H9 (cell line): ENCODE data around the gene USP27X. TPM values are rescaled to one million over a fixed set of nuclear protein-coding genes. Genes with fewer than 3 reads are reported as not detected.

Source experiments
- DNase-seq: peaks from one replicate; pipeline ENCODE4 v3.0.0-alpha.2; 2017
- H2AFZ ChIP-seq: one replicate; pipeline ENCODE4 v1.6.1; 2013; ENCODE audit warnings: mild to moderate bottlenecking, low read length, control low read depth, moderate library complexity
- H2AK5ac ChIP-seq: 2 replicates; pipeline ENCODE4 v1.6.1; 2013; ENCODE audit warnings: low read length, control low read depth, mixed read lengths; ENCODE audit not compliant: insufficient read length
- H2BK120ac ChIP-seq: one replicate; pipeline ENCODE4 v1.6.1; 2013; ENCODE audit warnings: low read depth, mild to moderate bottlenecking, low read length, control low read depth, inconsistent platforms; ENCODE audit not compliant: poor library complexity, severe bottlenecking
- H2BK12ac ChIP-seq: 2 replicates; pipeline ENCODE4 v1.6.1; 2013; ENCODE audit warnings: low read length, control low read depth, mixed read lengths, low read depth; ENCODE audit not compliant: insufficient read length
- H2BK15ac ChIP-seq: 2 replicates; pipeline ENCODE4 v1.6.1; 2013; ENCODE audit warnings: low read depth, low read length, control low read depth
- H2BK20ac ChIP-seq: one replicate; pipeline ENCODE4 v1.6.1; 2013; ENCODE audit warnings: low read depth, mild to moderate bottlenecking, low read length, control low read depth, inconsistent platforms; ENCODE audit not compliant: poor library complexity, severe bottlenecking
- H2BK5ac ChIP-seq: 2 replicates; pipeline ENCODE4 v1.6.1; 2013; ENCODE audit warnings: low read length, control low read depth, mixed read lengths; ENCODE audit not compliant: insufficient read length
- H3K14ac ChIP-seq: 2 replicates; pipeline ENCODE4 v1.6.1; 2013; ENCODE audit warnings: low read length, control low read depth; ENCODE audit not compliant: insufficient read depth
- H3K18ac ChIP-seq: 2 replicates; pipeline ENCODE4 v1.6.1; 2013; ENCODE audit warnings: low read depth, mild to moderate bottlenecking, mixed read lengths, low read length, control low read depth; ENCODE audit not compliant: insufficient read length
- H3K23ac ChIP-seq: 2 replicates; pipeline ENCODE4 v1.6.1; 2013; ENCODE audit warnings: low read length, control low read depth, mixed read lengths, low read depth; ENCODE audit not compliant: insufficient read length
- H3K23me2 ChIP-seq: 2 replicates; pipeline ENCODE4 v1.6.1; 2013; ENCODE audit warnings: low read depth, mild to moderate bottlenecking, mixed read lengths, low read length, control low read depth; ENCODE audit not compliant: insufficient read length, poor library complexity, severe bottlenecking
- H3K27ac ChIP-seq: 2 replicates; pipeline ENCODE4 v1.5.1; 2013; ENCODE audit warnings: low read length, control low read depth, mixed read lengths, low read depth; ENCODE audit not compliant: insufficient read length
- H3K27me3 ChIP-seq: 2 replicates; pipeline ENCODE4 v1.6.1; 2013; ENCODE audit warnings: low read length, control low read depth, inconsistent platforms; ENCODE audit not compliant: insufficient read depth
- H3K4ac ChIP-seq: 2 replicates; pipeline ENCODE4 v1.6.1; 2013; ENCODE audit warnings: low read depth, mild to moderate bottlenecking, control low read depth, inconsistent platforms, low read length, moderate library complexity
- H3K4me1 ChIP-seq: 2 replicates; pipeline ENCODE4 v1.6.1; 2013; ENCODE audit warnings: low read length, control low read depth, inconsistent platforms; ENCODE audit not compliant: insufficient read depth
- H3K4me2 ChIP-seq: 2 replicates; pipeline ENCODE4 v1.6.1; 2013; ENCODE audit warnings: low read length, control low read depth, mixed read lengths; ENCODE audit not compliant: insufficient read length, insufficient read depth
- H3K56ac ChIP-seq: 2 replicates; pipeline ENCODE4 v1.6.1; 2013; ENCODE audit warnings: low read depth, mild to moderate bottlenecking, mixed read lengths, low read length, control low read depth; ENCODE audit not compliant: insufficient read length
- H3K79me1 ChIP-seq: 2 replicates; pipeline ENCODE4 v1.6.1; 2013; ENCODE audit warnings: low read depth, mild to moderate bottlenecking, moderate library complexity, low read length, control low read depth, inconsistent platforms; ENCODE audit not compliant: insufficient read depth, poor library complexity, severe bottlenecking
- H3K79me2 ChIP-seq: 2 replicates; pipeline ENCODE4 v1.6.1; 2013; ENCODE audit warnings: low read length, control low read depth, inconsistent platforms; ENCODE audit not compliant: insufficient read depth
- H3K9ac ChIP-seq: 2 replicates; pipeline ENCODE4 v1.6.1; 2013; ENCODE audit warnings: low read length, control low read depth, mixed read lengths; ENCODE audit not compliant: insufficient read length; ENCODE audit errors: extremely low read depth
- H3K9me3 ChIP-seq: one replicate; pipeline ENCODE4 v1.6.1; 2013; ENCODE audit warnings: low read depth, low read length, inconsistent platforms; ENCODE audit not compliant: control insufficient read depth
- H3T11ph ChIP-seq: one replicate; pipeline ENCODE4 v1.6.1; 2013; ENCODE audit warnings: mild to moderate bottlenecking, low read length, control low read depth, inconsistent platforms
- H4K20me1 ChIP-seq: one replicate; pipeline ENCODE4 v1.6.1; 2013; ENCODE audit not compliant: control insufficient read depth, insufficient read length, insufficient read depth
- H4K5ac ChIP-seq: 2 replicates; pipeline ENCODE4 v1.6.1; 2013; ENCODE audit warnings: low read depth, mild to moderate bottlenecking, mixed read lengths, low read length, control low read depth; ENCODE audit not compliant: insufficient read length
- H4K8ac ChIP-seq: replicated peaks from 2 replicates; pipeline ENCODE4 v1.6.1; 2013; ENCODE audit warnings: low read length, control low read depth, mixed read lengths, low read depth; ENCODE audit not compliant: insufficient read length
- H4K91ac ChIP-seq: 2 replicates; pipeline ENCODE4 v1.6.1; 2013; ENCODE audit warnings: low read depth, mild to moderate bottlenecking, moderate library complexity, mixed read lengths, low read length, control low read depth; ENCODE audit not compliant: insufficient read length
- H3K27ac Mint-ChIP-seq, 3 experiments: 2 replicates in 2 of 3; 3 replicates in 1 of 3; pipeline ENCODE4 v1.8.0; 2020 to 2021; ENCODE audit warnings: mixed read lengths in 3 of 3, mild to moderate bottlenecking in 1 of 3, moderate library complexity in 1 of 3
- H3K27me3 Mint-ChIP-seq: 2 replicates; pipeline ENCODE4 v1.8.0; 2021; ENCODE audit warnings: low read depth, mild to moderate bottlenecking, moderate library complexity, mixed read lengths
- H3K36me3 Mint-ChIP-seq, 3 experiments: 2 replicates in 2 of 3; 3 replicates in 1 of 3; pipeline ENCODE4 v1.8.0; 2020 to 2021; ENCODE audit warnings: low read depth in 3 of 3, mixed read lengths in 3 of 3; ENCODE audit not compliant: insufficient read depth in 1 of 3
- H3K4me1 Mint-ChIP-seq, 2 experiments: 2 replicates each; pipeline ENCODE4 v1.8.0; 2020; ENCODE audit warnings: mixed read lengths in 2 of 2
- H3K4me3 Mint-ChIP-seq, 2 experiments: 2 replicates in 1 of 2; 3 replicates in 1 of 2; pipeline ENCODE4 v1.8.0; 2020 to 2021; ENCODE audit warnings: mild to moderate bottlenecking in 2 of 2, mixed read lengths in 2 of 2, moderate library complexity in 1 of 2
- H3K9me3 Mint-ChIP-seq, 2 experiments: 2 replicates in 1 of 2; 3 replicates in 1 of 2; pipeline ENCODE4 v1.8.0; 2020; ENCODE audit warnings: mild to moderate bottlenecking in 2 of 2, mixed read lengths in 2 of 2, moderate library complexity in 1 of 2
- CTCF ChIP-seq: fragments of 200-600 bp; sonication (generic); conservative IDR thresholded peaks from 3 replicates; pipeline ENCODE4 v1.8.0; 2021; ENCODE audit warnings: antibody characterized with exemption, mild to moderate bottlenecking
- WGBS: extraction: QIAGEN DNeasy Blood & Tissue Kit; methylation state at CpG from one replicate; pipeline ENCODE4 v1.1.7; 2013; ENCODE audit warnings: missing lambda C conversion rate, low lambda C conversion rate, mixed read lengths; ENCODE audit not compliant: insufficient read length; ENCODE audit errors: extremely low coverage; 5-methylcytosine and 5-hydroxymethylcytosine counted together
- total RNA-seq: library from RNA; stranded (reverse); gene quantifications from 2 replicates; pipeline ENCODE4 v1.2.1, GENCODE V29; 2021

USP27X gene
- total RNA-seq, 1 experiment from 2014 or later = 5.7 TPM

- H2BK120ac ChIP-seq = no peak overlapping the region
- H3K79me2 ChIP-seq = no peaks in the 10 kb centered on the region
- no peak overlapping the region for H2BK20ac ChIP-seq
- H3K23me2 ChIP-seq = peaks cover 6% of the 10 kb centered on the region
- TF ChIP-seq CTCF = no peak
- H3K56ac ChIP-seq = no peak overlapping the region
- 0 out of 2 replicates have a peak, but pooled peaks cover 3% of the 10 kb centered on the region for H3K4me1 ChIP-seq
- DNase-seq = no peak
- Mint-ChIP-seq H3K27ac (no peak overlapping the region), H3K9me3 (peaks cover 45 to 65% of the 10 kb centered on the region in 2 experiments), H3K27me3 (peaks cover 18% of the 10 kb centered on the region), H3K4me1 (peaks cover 7 to 10% of the 10 kb centered on the region in 2 experiments), H3K4me3 (peak overlapping the region in 1 of 2 experiments; percentile 14; a peak in 2 of 5 replicates), H3K36me3 (peaks cover 8 to 19% (median 15%) of the 10 kb centered on the region in 3 experiments; a peak in 6 of 7 replicates)
- H3K27me3 ChIP-seq = no peaks in the 10 kb centered on the region; the same call in 1 of the 2 replicates
- H3K23ac ChIP-seq = no peak overlapping the region
- no peak overlapping the region for H4K91ac ChIP-seq
- H2AFZ ChIP-seq = no peak overlapping the region
- no CpG with 5 or more reads among the region's 5 CpGs for WGBS
- no peak overlapping the region for H3K14ac ChIP-seq
- no peak overlapping the region for H4K8ac ChIP-seq
- H3T11ph ChIP-seq = no peak overlapping the region
- peaks cover 22% of the 10 kb centered on the region for H3K9me3 ChIP-seq
- H2BK15ac ChIP-seq = no peak overlapping the region
- H2BK5ac ChIP-seq = no peak overlapping the region
- H3K18ac ChIP-seq = no peak overlapping the region
- H4K5ac ChIP-seq = no peak overlapping the region
- no peaks in the 10 kb centered on the region for H4K20me1 ChIP-seq
- H2BK12ac ChIP-seq = no peak overlapping the region
- no peak overlapping the region for H3K27ac ChIP-seq
- no peak overlapping the region for H3K4ac ChIP-seq
- no peak overlapping the region for H2AK5ac ChIP-seq
- no peak overlapping the region for H3K9ac ChIP-seq
- no peaks in the 10 kb centered on the region for H3K79me1 ChIP-seq
- no peak overlapping the region for H3K4me2 ChIP-seq
Observed at GRCh38 chrX:49877397-49878101, 1.7 kb upstream of the USP27X start.
